Measurements from ENCODE around the gene CLCN6.

GRCh38 chr1:11839727-11840705, 34.0 kb downstream of the CLCN6 start:
- TF ChIP-seq CTCF (IDR thresholded peaks at IDR 0.05; ENCODE audit: low read length) (no peak), EZH2 (optimal IDR thresholded peaks at IDR 0.05; ENCODE audit: low read depth, low read length) (no peak)

All from MM.1S (cell line).